ENCODE results near the gene CRTAC1. TPM values are rescaled to one million over a fixed set of nuclear protein-coding genes. Genes with fewer than 3 reads are reported as not detected.

CRTAC1 gene
- total and polyA plus RNA-seq, 11 donors = 0.38 to 8.6 (median 1.7) TPM

DNA sequence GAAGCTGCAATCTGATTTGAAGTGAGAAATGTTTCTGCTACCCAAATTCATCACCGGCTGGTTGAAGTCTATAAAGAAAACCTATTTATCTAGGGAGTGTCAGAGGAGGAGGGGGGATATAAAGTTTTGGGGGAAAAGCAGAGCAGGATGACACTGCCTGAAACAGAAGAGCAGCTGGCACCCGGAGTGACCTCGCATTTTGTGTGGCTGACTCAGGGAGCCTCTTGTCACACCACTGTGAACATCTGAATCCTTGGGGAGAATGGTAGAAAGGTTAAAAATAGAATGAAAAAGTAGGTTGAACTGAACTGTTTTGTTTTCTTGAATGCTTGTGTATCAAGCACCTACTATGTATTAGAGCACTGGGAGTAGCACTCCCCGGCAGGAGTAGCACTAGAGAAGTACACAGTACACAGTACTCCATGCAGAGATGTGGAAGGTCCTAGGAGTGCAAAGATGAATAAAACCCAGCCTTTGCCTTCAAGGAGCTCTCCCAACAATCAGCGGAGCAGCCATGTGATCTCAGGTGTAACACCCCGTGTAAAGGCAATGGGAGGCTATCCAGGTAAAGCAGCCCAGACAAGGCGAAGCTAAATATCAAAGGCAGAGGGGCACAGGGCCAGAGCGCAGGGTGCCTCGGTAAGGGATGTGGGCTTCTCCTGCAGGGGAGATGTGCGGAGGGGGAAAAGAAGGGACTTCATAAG is 13.5 kb downstream of the CRTAC1 start:
- Histone ChIP-seq H3K27me3 (peaks cover 0 to 29% (median 4%) of the 10 kb centered on the region in 9 donors), H3K4me3 (no peak overlapping the region), H3K27ac (no peak overlapping the region), H3K36me3 (no peaks in the 10 kb centered on the region), H3K9me3 (no peaks in the 10 kb centered on the region), H3K4me1 (no peaks in the 10 kb centered on the region)
- ATAC-seq = no peak
- intact Hi-C loops (cut with DNase I) = no loop called here
- WGBS, 4 donors = 85 to 88% (median 87%) methylated on average over 10 of the region's 10 CpGs
- DNase-seq = no peak
- TF ChIP-seq POLR2A (IDR thresholded peaks at IDR 0.05) = no peak

DNA sequence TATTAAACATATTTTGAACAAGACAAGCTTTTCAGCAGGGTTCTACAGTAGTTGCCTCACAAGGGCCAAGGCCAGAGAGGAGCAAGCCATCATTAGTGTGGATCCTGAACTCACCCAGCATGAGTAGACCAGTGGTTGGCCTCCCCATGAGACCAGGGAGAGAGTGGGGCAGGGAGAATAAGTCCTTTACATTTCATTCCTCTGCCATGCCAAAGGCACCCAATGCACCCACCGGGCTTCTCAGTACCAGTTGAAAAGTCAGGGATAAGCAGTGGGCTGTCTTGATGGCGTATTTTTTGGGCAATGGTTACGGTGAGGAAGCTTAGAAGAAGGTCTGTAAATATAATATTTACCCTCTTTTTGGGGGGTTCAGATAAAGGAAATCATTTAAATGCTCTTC is 16.6 kb downstream of the CRTAC1 start:
- Histone ChIP-seq H3K27me3 (peaks cover 0 to 26% (median 4%) of the 10 kb centered on the region in 9 donors), H3K9me3 (no peaks in the 10 kb centered on the region), H3K36me3 (no peaks in the 10 kb centered on the region), H3K4me3 (no peak overlapping the region), H3K4me1 (no peaks in the 10 kb centered on the region), H3K27ac (no peak overlapping the region)
- ATAC-seq (no peak), DNase-seq (no peak)
- WGBS, 4 donors = 87 to 93% (median 91%) methylated on average over 2 to 3 of the region's 3 CpGs
- TF ChIP-seq, protein P1, sequence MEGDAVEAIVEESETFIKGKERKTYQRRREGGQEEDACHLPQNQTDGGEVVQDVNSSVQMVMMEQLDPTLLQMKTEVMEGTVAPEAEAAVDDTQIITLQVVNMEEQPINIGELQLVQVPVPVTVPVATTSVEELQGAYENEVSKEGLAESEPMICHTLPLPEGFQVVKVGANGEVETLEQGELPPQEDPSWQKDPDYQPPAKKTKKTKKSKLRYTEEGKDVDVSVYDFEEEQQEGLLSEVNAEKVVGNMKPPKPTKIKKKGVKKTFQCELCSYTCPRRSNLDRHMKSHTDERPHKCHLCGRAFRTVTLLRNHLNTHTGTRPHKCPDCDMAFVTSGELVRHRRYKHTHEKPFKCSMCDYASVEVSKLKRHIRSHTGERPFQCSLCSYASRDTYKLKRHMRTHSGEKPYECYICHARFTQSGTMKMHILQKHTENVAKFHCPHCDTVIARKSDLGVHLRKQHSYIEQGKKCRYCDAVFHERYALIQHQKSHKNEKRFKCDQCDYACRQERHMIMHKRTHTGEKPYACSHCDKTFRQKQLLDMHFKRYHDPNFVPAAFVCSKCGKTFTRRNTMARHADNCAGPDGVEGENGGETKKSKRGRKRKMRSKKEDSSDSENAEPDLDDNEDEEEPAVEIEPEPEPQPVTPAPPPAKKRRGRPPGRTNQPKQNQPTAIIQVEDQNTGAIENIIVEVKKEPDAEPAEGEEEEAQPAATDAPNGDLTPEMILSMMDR (IDR thresholded peaks at IDR 0.05) = no peak
- TF ChIP-seq POLR2A (IDR thresholded peaks at IDR 0.05) = no peak
- intact Hi-C loops (cut with DNase I) = no loop called here

DNA sequence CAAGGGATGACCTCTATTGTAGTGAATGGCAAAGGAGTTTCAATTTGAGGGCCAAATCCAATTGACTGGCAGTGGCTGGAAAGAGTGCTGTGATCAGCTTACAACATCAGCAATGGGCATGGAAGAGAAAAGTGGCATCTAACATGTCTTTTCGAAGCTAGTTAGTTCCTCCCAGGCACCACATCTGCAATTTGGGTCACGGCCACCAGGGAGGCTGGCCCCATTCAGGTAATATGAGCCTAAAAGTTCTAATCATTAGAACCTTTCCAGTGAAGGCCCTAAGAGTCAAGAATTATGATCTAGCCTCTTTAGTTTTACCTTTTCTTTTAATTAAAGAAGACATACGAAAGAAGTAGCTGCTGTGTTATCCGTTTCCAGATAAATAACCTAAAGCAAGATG is 17.3 kb downstream of the CRTAC1 start:
- no peak overlapping the region for H3K27ac ChIP-seq
- DNase-seq (no peak), ATAC-seq (no peak)
- no peaks in the 10 kb centered on the region for H3K9me3 ChIP-seq
- no peaks in the 10 kb centered on the region for H3K4me1 ChIP-seq
- H3K36me3 ChIP-seq = no peaks in the 10 kb centered on the region
- H3K4me3 ChIP-seq = no peak overlapping the region
- WGBS, 4 donors = 65 to 71% (median 69%) methylated on average over 4 of the region's 4 CpGs
- peaks cover 0 to 26% (median 4%) of the 10 kb centered on the region in 9 donors for H3K27me3 ChIP-seq
- intact Hi-C loops (cut with DNase I) = no loop called here
- no peak for TF ChIP-seq POLR2A (IDR thresholded peaks at IDR 0.05)
- TF ChIP-seq, protein P1 (IDR thresholded peaks at IDR 0.05) = no peak

DNA sequence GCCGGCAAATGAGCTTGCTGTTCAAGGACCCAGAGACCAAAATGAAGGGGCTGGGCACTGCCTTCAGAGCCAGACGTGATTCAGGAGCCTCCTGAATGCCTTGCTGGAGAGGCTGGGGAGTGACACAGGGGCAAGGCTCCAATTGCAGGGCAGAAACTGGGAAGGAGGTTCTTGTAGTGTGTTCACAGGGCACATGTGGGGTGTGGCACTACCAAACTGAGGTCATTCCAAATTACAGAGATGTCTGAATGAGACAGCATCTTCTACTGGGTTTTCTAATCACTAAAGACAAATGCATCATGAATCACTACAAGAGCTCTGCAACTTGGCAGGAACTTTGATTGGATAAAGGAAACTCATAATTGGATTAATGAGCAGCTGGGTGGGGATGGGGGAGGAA is 17.8 kb downstream of the CRTAC1 start:
- intact Hi-C loops (cut with DNase I) = no loop called here
- H3K4me1 ChIP-seq = no peaks in the 10 kb centered on the region
- 29 to 62% (median 54%) methylated on average over 2 of the region's 2 CpGs for WGBS, 4 donors

More for the DNA sequence above, 17.8 kb downstream of the CRTAC1 start:
- Histone ChIP-seq H3K9me3 (no peaks in the 10 kb centered on the region), H3K27ac (no peak overlapping the region), H3K36me3 (no peaks in the 10 kb centered on the region), H3K4me3 (no peak overlapping the region), H3K27me3 (peaks cover 0 to 26% (median 4%) of the 10 kb centered on the region in 9 donors)
- TF ChIP-seq POLR2A (IDR thresholded peaks at IDR 0.05) = no peak
- TF ChIP-seq, protein P1 (IDR thresholded peaks at IDR 0.05) = no peak
- ATAC-seq (no peak), DNase-seq (no peak)

Data from heart left ventricle (tissue), 16 donors.